ENCODE results near the gene SUDS3.

DNA sequence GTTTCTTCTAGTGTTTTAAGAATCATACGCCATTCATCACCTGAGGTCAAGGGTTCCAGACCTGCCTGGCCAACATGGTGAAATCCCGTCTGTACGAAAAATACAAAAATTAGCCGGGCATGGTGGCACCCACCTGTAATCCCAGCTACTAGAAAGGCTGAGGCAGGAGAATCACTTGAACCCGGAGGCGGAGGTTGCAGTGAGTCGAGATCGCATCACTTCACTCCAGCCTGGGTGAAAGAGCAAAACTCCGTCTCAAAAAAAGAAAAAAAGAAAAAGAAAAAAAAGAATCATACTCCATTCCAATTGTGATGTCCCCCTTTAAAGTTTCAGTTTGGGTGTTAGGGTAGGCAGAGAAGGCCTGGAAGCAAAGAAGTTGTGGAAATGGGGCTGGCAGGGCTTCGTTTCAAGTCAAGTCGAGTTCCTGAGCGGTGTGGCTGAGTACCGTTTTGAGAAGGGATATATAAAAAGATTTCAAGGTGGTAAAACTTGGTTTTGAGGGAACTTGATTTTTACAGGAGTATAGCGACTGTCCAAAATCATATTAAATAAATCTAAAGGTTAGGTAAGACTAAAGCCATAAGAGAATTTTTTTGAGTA is 2.1 kb upstream of the SUDS3 start:
- TF ChIP-seq, protein P1, sequence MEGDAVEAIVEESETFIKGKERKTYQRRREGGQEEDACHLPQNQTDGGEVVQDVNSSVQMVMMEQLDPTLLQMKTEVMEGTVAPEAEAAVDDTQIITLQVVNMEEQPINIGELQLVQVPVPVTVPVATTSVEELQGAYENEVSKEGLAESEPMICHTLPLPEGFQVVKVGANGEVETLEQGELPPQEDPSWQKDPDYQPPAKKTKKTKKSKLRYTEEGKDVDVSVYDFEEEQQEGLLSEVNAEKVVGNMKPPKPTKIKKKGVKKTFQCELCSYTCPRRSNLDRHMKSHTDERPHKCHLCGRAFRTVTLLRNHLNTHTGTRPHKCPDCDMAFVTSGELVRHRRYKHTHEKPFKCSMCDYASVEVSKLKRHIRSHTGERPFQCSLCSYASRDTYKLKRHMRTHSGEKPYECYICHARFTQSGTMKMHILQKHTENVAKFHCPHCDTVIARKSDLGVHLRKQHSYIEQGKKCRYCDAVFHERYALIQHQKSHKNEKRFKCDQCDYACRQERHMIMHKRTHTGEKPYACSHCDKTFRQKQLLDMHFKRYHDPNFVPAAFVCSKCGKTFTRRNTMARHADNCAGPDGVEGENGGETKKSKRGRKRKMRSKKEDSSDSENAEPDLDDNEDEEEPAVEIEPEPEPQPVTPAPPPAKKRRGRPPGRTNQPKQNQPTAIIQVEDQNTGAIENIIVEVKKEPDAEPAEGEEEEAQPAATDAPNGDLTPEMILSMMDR (conservative IDR thresholded peaks at IDR 0.05 in 1 of 2, IDR thresholded peaks at IDR 0.05 in 1 of 2; ENCODE audit: extremely low read depth in 1 of 2, insufficient read depth in 1 of 2, low read depth in 1 of 2, low read length in 2 of 2): no peak
- no peak for TF ChIP-seq EZH2 (IDR thresholded peaks at IDR 0.05; ENCODE audit: borderline replicate concordance, low read length)

All from mammary epithelial cell (primary cell).